ENCODE results near the gene CAMK2B.

The CAMK2B gene

GRCh38 chr7:44289341-44290251 is 35.8 kb downstream of the CAMK2B start:
- Histone ChIP-seq H3K4me1 (peaks cover 70% of the 10 kb centered on the region), H3K4me2 (peak overlapping the region; percentile 81), H3K27ac (peak overlapping the region; percentile 80), H3K9me3 (no peaks in the 10 kb centered on the region), H3K36me3 (no peaks in the 10 kb centered on the region), H3K9ac (peak overlapping the region; percentile 42; the same call in 1 of the 2 replicates), H3K4me3 (no peak overlapping the region), H3K27me3 (no peaks in the 10 kb centered on the region), H4K20me1 (no peaks in the 10 kb centered on the region)
- TF ChIP-seq Cebpa-rat (IDR thresholded peaks at IDR 0.05), result no peak

GRCh38 chr7:44288811-44289340 is 36.5 kb downstream of the CAMK2B start:
- H3K36me3 ChIP-seq, result no peaks in the 10 kb centered on the region
- no peak overlapping the region for H3K4me3 ChIP-seq
- no peak for TF ChIP-seq Cebpa-rat (IDR thresholded peaks at IDR 0.05)
- peak overlapping the region; percentile 80 for H3K27ac ChIP-seq
- H3K9ac ChIP-seq, result peak overlapping the region; percentile 42; the same call in 1 of the 2 replicates
- H3K4me1 ChIP-seq, result peaks cover 77% of the 10 kb centered on the region
- H3K27me3 ChIP-seq, result no peaks in the 10 kb centered on the region
- no peaks in the 10 kb centered on the region for H3K9me3 ChIP-seq
- H4K20me1 ChIP-seq, result no peaks in the 10 kb centered on the region
- peak overlapping the region; percentile 81 for H3K4me2 ChIP-seq

- no peak overlapping the region for H3K9ac ChIP-seq
- no peak for TF ChIP-seq Cebpa-rat (IDR thresholded peaks at IDR 0.05)
- H3K4me2 ChIP-seq, result peak overlapping the region; percentile 81
- H3K4me1 ChIP-seq, result peaks cover 82% of the 10 kb centered on the region
- H3K9me3 ChIP-seq, result no peaks in the 10 kb centered on the region
- no peaks in the 10 kb centered on the region for H4K20me1 ChIP-seq
- H3K27ac ChIP-seq, result peak overlapping the region; percentile 80
- no peaks in the 10 kb centered on the region for H3K27me3 ChIP-seq
- no peaks in the 10 kb centered on the region for H3K36me3 ChIP-seq
- no peak overlapping the region for H3K4me3 ChIP-seq
Observed at GRCh38 chr7:44288381-44288685, 37.1 kb downstream of the CAMK2B start.

GRCh38 chr7:44287488-44288380 is 37.7 kb downstream of the CAMK2B start:
- TF ChIP-seq Cebpa-rat (IDR thresholded peaks at IDR 0.05), result no peak
- Histone ChIP-seq H3K4me2 (peak overlapping the region; percentile 81), H4K20me1 (no peaks in the 10 kb centered on the region), H3K4me1 (peaks cover 84% of the 10 kb centered on the region), H3K36me3 (no peaks in the 10 kb centered on the region), H3K27me3 (no peaks in the 10 kb centered on the region), H3K9ac (0 out of 2 replicates have a peak overlapping the region, but pooled peaks have one; percentile 12), H3K9me3 (no peaks in the 10 kb centered on the region), H3K4me3 (no peak overlapping the region), H3K27ac (peak overlapping the region; percentile 80)

- Histone ChIP-seq H3K4me2 (peak overlapping the region; percentile 81), H3K4me1 (peaks cover 86% of the 10 kb centered on the region), H3K9me3 (no peaks in the 10 kb centered on the region), H3K9ac (peak overlapping the region; percentile 53), H3K27ac (peak overlapping the region; percentile 80), H3K4me3 (no peak overlapping the region), H4K20me1 (no peaks in the 10 kb centered on the region), H3K27me3 (no peaks in the 10 kb centered on the region), H3K36me3 (no peaks in the 10 kb centered on the region)
- no peak for TF ChIP-seq Cebpa-rat (IDR thresholded peaks at IDR 0.05)
Observed at GRCh38 chr7:44286618-44287487, 38.5 kb downstream of the CAMK2B start.

GRCh38 chr7:44286182-44286617 is 39.2 kb downstream of the CAMK2B start:
- no peak overlapping the region for H3K4me3 ChIP-seq
- no peaks in the 10 kb centered on the region for H3K9me3 ChIP-seq
- H3K4me2 ChIP-seq, result peak overlapping the region; percentile 81
- H3K36me3 ChIP-seq, result no peaks in the 10 kb centered on the region
- H4K20me1 ChIP-seq, result no peaks in the 10 kb centered on the region
- H3K4me1 ChIP-seq, result peaks cover 84% of the 10 kb centered on the region
- no peak for TF ChIP-seq Cebpa-rat (IDR thresholded peaks at IDR 0.05)
- H3K27ac ChIP-seq, result peak overlapping the region; percentile 80
- peak overlapping the region; percentile 53; the same call in 1 of the 2 replicates for H3K9ac ChIP-seq
- H3K27me3 ChIP-seq, result no peaks in the 10 kb centered on the region

GRCh38 chr7:44285561-44285960 is 39.8 kb downstream of the CAMK2B start:
- Histone ChIP-seq H4K20me1 (no peaks in the 10 kb centered on the region), H3K4me1 (peaks cover 81% of the 10 kb centered on the region), H3K27me3 (no peaks in the 10 kb centered on the region), H3K4me3 (no peak overlapping the region), H3K36me3 (no peaks in the 10 kb centered on the region), H3K27ac (peak overlapping the region; percentile 49), H3K4me2 (peak overlapping the region; percentile 81), H3K9ac (peak overlapping the region; percentile 50; the same call in 1 of the 2 replicates), H3K9me3 (no peaks in the 10 kb centered on the region)
- no peak for TF ChIP-seq Cebpa-rat (IDR thresholded peaks at IDR 0.05)

GRCh38 chr7:44284881-44285541 is 40.4 kb downstream of the CAMK2B start:
- Histone ChIP-seq H3K27ac (peak overlapping the region; percentile 49), H3K36me3 (no peaks in the 10 kb centered on the region), H3K9ac (peak overlapping the region; percentile 50; the same call in 1 of the 2 replicates), H3K9me3 (no peaks in the 10 kb centered on the region), H4K20me1 (no peaks in the 10 kb centered on the region), H3K27me3 (no peaks in the 10 kb centered on the region), H3K4me1 (peaks cover 77% of the 10 kb centered on the region), H3K4me2 (peak overlapping the region; percentile 74), H3K4me3 (no peak overlapping the region)
- TF ChIP-seq Cebpa-rat (IDR thresholded peaks at IDR 0.05), result no peak

Measured in BLaER1 (cell line).